Measurements from ENCODE around the gene AFAP1. TPM values are rescaled to one million over a fixed set of nuclear protein-coding genes. Genes with fewer than 3 reads are reported as not detected.

AFAP1 gene
- total RNA-seq, 1 experiment from 2014 or later, result 22.5 TPM

DNA sequence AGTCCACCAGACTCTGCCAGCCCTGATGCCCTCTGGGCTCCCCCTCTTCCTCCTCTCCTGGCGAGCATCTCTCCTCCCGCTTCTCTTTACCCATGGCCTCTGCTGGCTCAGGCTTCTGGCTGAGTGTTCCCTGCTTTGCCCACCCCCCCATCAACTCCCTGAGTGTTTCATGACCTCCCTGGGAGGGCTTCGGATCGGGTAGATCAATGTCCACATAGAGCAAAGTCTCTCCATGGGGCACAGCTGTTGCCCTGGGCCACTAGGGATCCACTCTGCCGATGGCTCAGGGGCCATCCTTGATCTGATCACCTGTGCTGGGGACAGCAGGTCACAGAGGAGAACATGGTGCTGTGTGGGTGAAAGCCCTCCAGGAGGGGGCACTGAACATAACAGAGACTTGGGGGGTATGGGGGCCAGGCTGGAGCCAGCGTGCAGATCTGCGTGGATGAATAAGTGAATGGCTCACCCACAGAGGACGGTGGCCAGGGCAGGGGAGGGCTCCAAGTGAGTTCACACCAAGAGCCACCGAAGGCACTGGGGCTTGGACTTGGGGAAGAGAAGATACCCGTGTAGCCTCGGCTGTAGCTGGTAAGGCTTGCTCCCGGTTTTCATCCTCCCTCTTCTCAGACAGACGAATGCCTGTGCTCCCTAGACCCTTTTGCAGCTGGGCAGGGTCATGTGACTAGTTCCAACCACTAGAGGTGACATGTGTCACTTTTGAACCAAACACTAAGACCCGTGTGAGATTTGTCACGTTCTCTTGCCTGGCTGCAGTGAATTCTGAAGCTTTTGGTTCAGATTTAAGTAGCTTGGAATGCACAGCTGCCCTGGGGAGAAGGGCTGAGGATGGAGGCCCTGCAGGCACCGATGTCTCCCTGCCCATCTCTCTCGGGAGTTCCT, 23.2 kb upstream of the AFAP1 start:
- H3K9me3 Mint-ChIP-seq (ENCODE audit: unreplicated experiment), result no peaks in the 10 kb centered on the region
- H3K36me3 Mint-ChIP-seq (ENCODE audit: insufficient read depth, unreplicated experiment), result peaks cover 11% of the 10 kb centered on the region
- POLR2A ChIA-PET, result no interaction called here
- no peaks in the 10 kb centered on the region for H3K27me3 Mint-ChIP-seq (ENCODE audit: insufficient read depth, unreplicated experiment)
- CTCF ChIA-PET, result interaction anchor here (0.6 kb wide), 1 partner anchor 9 kb away, joined by 5 read pairs; no protein-coding TSS in a partner anchor
- intact Hi-C loops (cut with micrococcal nuclease), result no loop called here
- no peak overlapping the region for H3K4me3 Mint-ChIP-seq (ENCODE audit: unreplicated experiment)
- peaks cover 26% of the 10 kb centered on the region for H3K4me1 Mint-ChIP-seq (ENCODE audit: insufficient read depth, unreplicated experiment)
- BruUV-seq (replicated peaks), result no TSS peak
- no peak overlapping the region for H3K27ac Mint-ChIP-seq (ENCODE audit: low read depth, unreplicated experiment)
- no peak for DNase-seq (ENCODE audit: unreplicated experiment)
- TF ChIP-seq CTCF (IDR thresholded peaks at IDR 0.05; ENCODE audit: unreplicated experiment), result no peak

DNA sequence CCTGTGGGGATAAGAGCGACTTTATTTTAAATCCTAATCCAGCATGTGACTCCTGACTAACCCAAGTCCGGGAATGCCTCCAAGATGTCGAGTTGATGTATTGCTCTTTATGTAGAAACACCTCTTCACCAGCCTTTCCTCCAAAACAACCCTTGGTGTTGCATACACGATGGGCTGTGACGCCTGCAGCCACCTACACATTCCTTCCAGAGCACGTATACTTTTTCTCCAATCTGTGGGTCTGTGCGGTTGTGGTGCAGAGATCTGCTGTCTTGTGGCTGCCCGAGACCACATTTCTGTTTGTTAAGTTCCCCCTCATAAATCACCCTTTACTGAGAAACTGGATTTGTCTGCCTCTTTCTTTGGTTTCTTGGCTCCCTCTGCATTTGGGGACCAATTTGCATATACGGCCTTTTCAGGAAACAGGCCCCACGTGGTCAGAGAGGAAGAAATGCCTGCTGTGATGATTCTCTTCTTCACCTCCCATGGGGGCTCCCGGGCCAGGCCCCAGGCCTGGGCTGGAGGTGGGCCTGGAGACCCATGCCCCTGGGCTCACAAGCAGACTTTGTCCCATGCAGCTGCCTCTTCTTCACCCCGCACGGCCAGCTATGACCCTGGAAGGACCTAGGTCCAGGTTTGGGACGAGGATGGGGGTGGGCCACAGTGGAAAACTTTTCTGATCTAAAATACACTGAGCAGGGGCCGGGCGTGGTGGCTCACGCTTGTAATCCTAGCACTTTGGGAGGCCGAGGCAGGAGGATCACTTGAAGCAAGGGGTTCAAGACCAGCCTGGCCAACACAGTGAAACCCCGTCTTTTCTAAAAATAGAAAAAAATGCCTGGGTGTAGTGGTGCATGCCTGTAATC, 21.4 kb upstream of the AFAP1 start:
- peaks cover 5% of the 10 kb centered on the region for H3K36me3 Mint-ChIP-seq (ENCODE audit: insufficient read depth, unreplicated experiment)
- no peaks in the 10 kb centered on the region for H3K9me3 Mint-ChIP-seq (ENCODE audit: unreplicated experiment)
- intact Hi-C loops (cut with micrococcal nuclease), result no loop called here
- ChIA-PET CTCF (interaction anchor here (0.6 to 1.2 kb wide), 3 partner anchors 18 to 528 kb away, joined by 3 to 4 read pairs (median 3); no protein-coding TSS in a partner anchor), POLR2A (interaction anchor here (0.6 to 7.1 kb wide), 10 partner anchors 9 to 223 kb away, joined by 3 to 62 read pairs (median 4); partner anchors contain the start of gene AFAP1)
- no TSS peak for BruUV-seq (replicated peaks)
- peak overlapping the region; percentile 74 for H3K27ac Mint-ChIP-seq (ENCODE audit: low read depth, unreplicated experiment)
- no peaks in the 10 kb centered on the region for H3K27me3 Mint-ChIP-seq (ENCODE audit: insufficient read depth, unreplicated experiment)
- no peak overlapping the region for H3K4me3 Mint-ChIP-seq (ENCODE audit: unreplicated experiment)
- no peak for TF ChIP-seq CTCF (IDR thresholded peaks at IDR 0.05; ENCODE audit: unreplicated experiment)
- peak; percentile 99 for DNase-seq (ENCODE audit: unreplicated experiment)
- H3K4me1 Mint-ChIP-seq (ENCODE audit: insufficient read depth, unreplicated experiment), result peaks cover 38% of the 10 kb centered on the region

DNA sequence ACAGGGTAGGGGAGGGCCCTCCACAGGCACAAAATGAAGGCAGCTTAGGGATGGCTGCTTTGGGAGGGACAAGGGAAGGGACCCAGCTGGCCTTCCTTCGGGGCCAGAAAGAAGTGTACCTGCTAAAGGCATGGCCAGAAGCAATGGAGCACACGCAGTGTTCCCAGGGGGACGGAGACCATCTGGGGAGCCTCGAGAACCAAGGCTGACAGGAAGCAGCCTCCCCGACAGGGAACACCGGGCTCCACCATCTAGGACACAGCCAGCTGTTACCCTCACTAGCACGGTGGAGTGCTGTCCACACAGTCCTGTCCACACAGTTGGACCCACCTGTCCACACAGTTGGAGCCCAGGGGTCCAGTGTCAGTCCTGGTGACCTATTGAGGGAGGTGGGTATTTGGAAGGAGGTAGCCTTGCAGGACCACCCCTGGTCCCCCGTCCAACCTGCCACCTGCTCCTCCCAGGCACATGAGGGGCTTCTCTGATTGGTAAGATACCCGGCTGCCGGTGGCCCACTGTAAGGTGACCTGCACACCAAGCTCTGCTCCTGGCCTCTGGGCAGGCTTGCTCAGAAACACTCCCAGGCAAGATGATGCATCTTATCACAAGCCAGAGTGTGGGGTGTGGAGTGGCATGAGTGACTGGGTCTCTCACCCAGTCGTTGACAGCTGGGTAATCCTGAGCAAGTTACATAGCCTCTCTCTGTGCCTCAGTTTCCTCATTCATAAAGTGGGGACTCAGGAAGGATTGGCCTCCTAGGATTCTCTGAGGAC, 20.5 kb upstream of the AFAP1 start:
- no TSS peak for BruUV-seq (replicated peaks)

More for the DNA sequence above, 20.5 kb upstream of the AFAP1 start:
- intact Hi-C loops (cut with micrococcal nuclease), result no loop called here
- ChIA-PET POLR2A (interaction anchor here (1.0 to 7.1 kb wide), 7 partner anchors 10 to 29 kb away, joined by 3 to 62 read pairs (median 5); partner anchors contain the start of gene AFAP1), CTCF (interaction anchor here (0.5 to 1.0 kb wide), 3 partner anchors 18 to 909 kb away, joined by 4 to 5 read pairs (median 5); no protein-coding TSS in a partner anchor)
- peaks cover 5% of the 10 kb centered on the region for H3K36me3 Mint-ChIP-seq (ENCODE audit: insufficient read depth, unreplicated experiment)
- peaks cover 33% of the 10 kb centered on the region for H3K4me1 Mint-ChIP-seq (ENCODE audit: insufficient read depth, unreplicated experiment)
- TF ChIP-seq CTCF (IDR thresholded peaks at IDR 0.05; ENCODE audit: unreplicated experiment), result no peak
- no peak for DNase-seq (ENCODE audit: unreplicated experiment)
- no peak overlapping the region for H3K4me3 Mint-ChIP-seq (ENCODE audit: unreplicated experiment)
- H3K27ac Mint-ChIP-seq (ENCODE audit: low read depth, unreplicated experiment), result peak overlapping the region; percentile 74
- H3K9me3 Mint-ChIP-seq (ENCODE audit: unreplicated experiment), result no peaks in the 10 kb centered on the region
- H3K27me3 Mint-ChIP-seq (ENCODE audit: insufficient read depth, unreplicated experiment), result no peaks in the 10 kb centered on the region

Data from MCF 10A (cell line).